HG03432 (cell line): ENCODE measurements around the gene C19orf25.
"Not testable (repeated sequence)": the region's sequence is repeated elsewhere in the genome, so short reads cannot be mapped to it uniquely, and the experiment has no call there.

ENCODE experiments used
- ATAC-seq: cut with Tn5 transposase; IDR thresholded peaks from one replicate; pipeline ENCODE4 v1.9.1; 2021; ENCODE audit warnings: mild to moderate bottlenecking, moderate library complexity; ENCODE audit not compliant: unreplicated experiment

The C19orf25 gene

GRCh38 chr19:1512671-1513498 is 33.9 kb upstream of the C19orf25 start, which contains the start of gene ADAMTSL5:
TSS of gene ADAMTSL5 (minus strand) at chr19:1513019. CDS start at chr19:1510943, 2,076 bp downstream.
- ATAC-seq: no peak

GRCh38 chr19:1511318-1512317 is 32.6 kb upstream of the C19orf25 start:
- no peak for ATAC-seq

- ATAC-seq: no peak
Measured at GRCh38 chr19:1510807-1511206, 31.8 kb upstream of the C19orf25 start.

- no peak for ATAC-seq
Measured at GRCh38 chr19:1510442-1510806, 31.4 kb upstream of the C19orf25 start.

GRCh38 chr19:1509602-1510441 is 30.8 kb upstream of the C19orf25 start:
- ATAC-seq: no peak

GRCh38 chr19:1508507-1508856 is 29.5 kb upstream of the C19orf25 start:
- no peak for ATAC-seq

- ATAC-seq: no peak
Measured at GRCh38 chr19:1507763-1508506, 28.9 kb upstream of the C19orf25 start.

- ATAC-seq: no peak
Measured at GRCh38 chr19:1507192-1507660, 28.2 kb upstream of the C19orf25 start.

- ATAC-seq: no peak
Measured at GRCh38 chr19:1505991-1506881, 27.2 kb upstream of the C19orf25 start.

- ATAC-seq: no peak
Measured at GRCh38 chr19:1505012-1505411, 26.0 kb upstream of the C19orf25 start.

GRCh38 chr19:1503925-1504773 is 25.1 kb upstream of the C19orf25 start:
- ATAC-seq: no peak

- no peak for ATAC-seq
Measured at GRCh38 chr19:1503089-1503924, 24.3 kb upstream of the C19orf25 start.

- ATAC-seq: no peak
Measured at GRCh38 chr19:1502433-1503088, 23.5 kb upstream of the C19orf25 start.

- ATAC-seq: no peak
Measured at GRCh38 chr19:1501200-1501595, 22.2 kb upstream of the C19orf25 start.

GRCh38 chr19:1499231-1499630 is 20.2 kb upstream of the C19orf25 start:
- not testable (repeated sequence) for ATAC-seq

GRCh38 chr19:1497578-1498235 is 18.7 kb upstream of the C19orf25 start:
- no peak for ATAC-seq
